Ovary (tissue), 3 donors: ENCODE results near the gene CLDND2.

Source experiments
- CTCF ChIP-seq, 3 donors: fragments of 450-650 bp in 2 of 3; fragments of 200-600 bp in 1 of 3; IDR thresholded peaks; one replicate each; pipeline versions ENCODE4 v1.5.1 to v1.8.0; 2016 to 2022; ENCODE audit warnings: antibody characterized with exemption in 3 of 3, mild to moderate bottlenecking in 1 of 3
- EP300 ChIP-seq: sonication (generic); formaldehyde crosslinking; IDR thresholded peaks from one replicate; pipeline ENCODE4 v1.6.1; 2017; ENCODE audit warnings: antibody characterized with exemption
- donor health status: DM: no; HTN: no; CAD: no.

- TF ChIP-seq CTCF (IDR thresholded peaks at IDR 0.05) (peak in 2 of 3 donors; percentile 84 to 88), EP300 (no peak)
These were observed 28.8 kb downstream of the CLDND2 start for GRCh38 chr19:51339687-51340656.
